DND-41 (cell line): ENCODE measurements around the gene BAIAP2L2.

Experiments used
- EZH2 ChIP-seq: IDR thresholded peaks from 3 replicates; pipeline ENCODE4 v1.6.1; 2012; ENCODE audit warnings: borderline replicate concordance, low read depth, mild to moderate bottlenecking, moderate library complexity, low read length, inconsistent platforms; ENCODE audit not compliant: severe bottlenecking
- TF ChIP-seq, protein P1 (sequence below): IDR thresholded peaks from 2 replicates; pipeline ENCODE4 v1.5.1; 2012; ENCODE audit warnings: borderline replicate concordance, low read length, moderate library complexity, mild to moderate bottlenecking; ENCODE audit not compliant: poor library complexity, severe bottlenecking; ENCODE audit errors: extremely low read depth

DNA sequence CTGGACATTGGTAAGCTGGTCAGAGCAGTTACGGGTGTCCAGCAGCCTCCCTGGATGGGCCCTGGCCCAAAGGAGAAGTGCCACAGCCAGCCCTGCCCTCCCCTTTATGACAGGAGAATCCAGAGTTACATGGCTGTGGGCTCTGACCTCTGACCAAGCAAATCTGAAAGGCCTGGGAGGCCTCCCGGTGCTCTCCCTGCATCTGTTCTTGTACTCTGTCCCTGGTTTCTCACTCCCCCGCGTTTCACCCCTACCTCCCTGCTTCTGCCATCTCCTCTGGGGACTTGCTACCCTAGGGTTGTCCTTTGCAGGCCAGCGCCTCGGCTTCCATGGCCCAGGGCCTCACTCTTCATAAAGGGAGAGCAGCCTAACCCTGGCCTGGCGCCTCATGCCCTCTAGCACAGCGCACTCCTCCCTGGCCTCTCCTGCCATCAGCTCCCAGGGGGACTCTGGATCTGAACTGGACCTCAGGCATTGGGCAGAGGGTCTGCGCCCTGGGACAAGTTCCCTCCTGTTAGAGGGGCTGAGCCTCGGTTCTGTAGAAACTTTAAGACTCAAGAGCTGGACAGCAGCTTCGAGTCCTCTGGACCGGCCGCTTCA, 42.6 kb downstream of the BAIAP2L2 start:
- TF ChIP-seq, protein P1, sequence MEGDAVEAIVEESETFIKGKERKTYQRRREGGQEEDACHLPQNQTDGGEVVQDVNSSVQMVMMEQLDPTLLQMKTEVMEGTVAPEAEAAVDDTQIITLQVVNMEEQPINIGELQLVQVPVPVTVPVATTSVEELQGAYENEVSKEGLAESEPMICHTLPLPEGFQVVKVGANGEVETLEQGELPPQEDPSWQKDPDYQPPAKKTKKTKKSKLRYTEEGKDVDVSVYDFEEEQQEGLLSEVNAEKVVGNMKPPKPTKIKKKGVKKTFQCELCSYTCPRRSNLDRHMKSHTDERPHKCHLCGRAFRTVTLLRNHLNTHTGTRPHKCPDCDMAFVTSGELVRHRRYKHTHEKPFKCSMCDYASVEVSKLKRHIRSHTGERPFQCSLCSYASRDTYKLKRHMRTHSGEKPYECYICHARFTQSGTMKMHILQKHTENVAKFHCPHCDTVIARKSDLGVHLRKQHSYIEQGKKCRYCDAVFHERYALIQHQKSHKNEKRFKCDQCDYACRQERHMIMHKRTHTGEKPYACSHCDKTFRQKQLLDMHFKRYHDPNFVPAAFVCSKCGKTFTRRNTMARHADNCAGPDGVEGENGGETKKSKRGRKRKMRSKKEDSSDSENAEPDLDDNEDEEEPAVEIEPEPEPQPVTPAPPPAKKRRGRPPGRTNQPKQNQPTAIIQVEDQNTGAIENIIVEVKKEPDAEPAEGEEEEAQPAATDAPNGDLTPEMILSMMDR = no peak
- TF ChIP-seq EZH2 = no peak
